IPS-18a (cell line): ENCODE measurements around the gene PRKAR1B.

ENCODE experiments used
- H3K27ac ChIP-seq: one replicate; pipeline ENCODE4 v1.5.1; 2013; ENCODE audit warnings: low read length
- H3K27me3 ChIP-seq: one replicate; pipeline ENCODE4 v1.6.1; 2013; ENCODE audit warnings: mild to moderate bottlenecking, low read length; ENCODE audit not compliant: control insufficient read depth, insufficient read depth
- H3K36me3 ChIP-seq: one replicate; pipeline ENCODE4 v1.6.1; 2013; ENCODE audit warnings: low read depth, low read length; ENCODE audit not compliant: control insufficient read depth
- H3K4me1 ChIP-seq: one replicate; pipeline ENCODE4 v1.6.1; 2013; ENCODE audit warnings: low read depth, low read length; ENCODE audit not compliant: control insufficient read depth
- H3K4me3 ChIP-seq: one replicate; pipeline ENCODE4 v1.5.1; 2013; ENCODE audit warnings: low read length
- H3K9ac ChIP-seq: one replicate; pipeline ENCODE4 v1.6.1; 2013; ENCODE audit warnings: mild to moderate bottlenecking, low read length, moderate library complexity
- H3K9me3 ChIP-seq: one replicate; pipeline ENCODE4 v1.6.1; 2013; ENCODE audit warnings: low read depth, low read length; ENCODE audit not compliant: control insufficient read depth

PRKAR1B gene

GRCh38 chr7:506921-507622, 220.0 kb downstream of the PRKAR1B start:
- Histone ChIP-seq H3K36me3 (peaks cover 17% of the 10 kb centered on the region), H3K9me3 (no peaks in the 10 kb centered on the region), H3K4me3 (no peak overlapping the region), H3K27ac (no peak overlapping the region), H3K27me3 (no peaks in the 10 kb centered on the region), H3K9ac (no peak overlapping the region), H3K4me1 (no peaks in the 10 kb centered on the region)

GRCh38 chr7:506391-506831, 220.7 kb downstream of the PRKAR1B start:
- H3K36me3 ChIP-seq = peaks cover 17% of the 10 kb centered on the region
- no peaks in the 10 kb centered on the region for H3K9me3 ChIP-seq
- no peak overlapping the region for H3K9ac ChIP-seq
- H3K27ac ChIP-seq = no peak overlapping the region
- no peak overlapping the region for H3K4me3 ChIP-seq
- no peaks in the 10 kb centered on the region for H3K27me3 ChIP-seq
- H3K4me1 ChIP-seq = no peaks in the 10 kb centered on the region

GRCh38 chr7:505171-505570, 221.9 kb downstream of the PRKAR1B start:
- no peak overlapping the region for H3K9ac ChIP-seq
- H3K4me1 ChIP-seq = no peaks in the 10 kb centered on the region
- H3K36me3 ChIP-seq = peaks cover 25% of the 10 kb centered on the region
- H3K4me3 ChIP-seq = no peak overlapping the region
- no peak overlapping the region for H3K27ac ChIP-seq
- H3K27me3 ChIP-seq = no peaks in the 10 kb centered on the region
- H3K9me3 ChIP-seq = no peaks in the 10 kb centered on the region

- Histone ChIP-seq H3K27ac (no peak overlapping the region), H3K27me3 (no peaks in the 10 kb centered on the region), H3K9me3 (no peaks in the 10 kb centered on the region), H3K36me3 (peaks cover 27% of the 10 kb centered on the region), H3K4me1 (no peaks in the 10 kb centered on the region), H3K9ac (no peak overlapping the region), H3K4me3 (no peak overlapping the region)
Observed at GRCh38 chr7:504221-505111, 222.6 kb downstream of the PRKAR1B start.

GRCh38 chr7:503575-504111, 223.4 kb downstream of the PRKAR1B start:
- Histone ChIP-seq H3K9me3 (no peaks in the 10 kb centered on the region), H3K27me3 (no peaks in the 10 kb centered on the region), H3K27ac (no peak overlapping the region), H3K9ac (no peak overlapping the region), H3K36me3 (peaks cover 24% of the 10 kb centered on the region), H3K4me3 (no peak overlapping the region), H3K4me1 (no peaks in the 10 kb centered on the region)

- Histone ChIP-seq H3K36me3 (peaks cover 25% of the 10 kb centered on the region), H3K9me3 (no peaks in the 10 kb centered on the region)
Observed at GRCh38 chr7:502296-502695, 224.8 kb downstream of the PRKAR1B start.

GRCh38 chr7:501526-501925, 225.6 kb downstream of the PRKAR1B start:
- Histone ChIP-seq H3K36me3 (peaks cover 23% of the 10 kb centered on the region), H3K4me1 (no peaks in the 10 kb centered on the region), H3K9ac (no peak overlapping the region), H3K4me3 (no peak overlapping the region), H3K27me3 (no peaks in the 10 kb centered on the region), H3K9me3 (no peaks in the 10 kb centered on the region), H3K27ac (no peak overlapping the region)

More at GRCh38 chr7:502296-502695, 224.8 kb downstream of the PRKAR1B start:
- H3K27ac ChIP-seq = no peak overlapping the region
- H3K9ac ChIP-seq = no peak overlapping the region
- H3K27me3 ChIP-seq = no peaks in the 10 kb centered on the region
- no peaks in the 10 kb centered on the region for H3K4me1 ChIP-seq
- H3K4me3 ChIP-seq = no peak overlapping the region

- Histone ChIP-seq H3K4me1 (no peaks in the 10 kb centered on the region), H3K9ac (no peak overlapping the region), H3K9me3 (no peaks in the 10 kb centered on the region), H3K36me3 (peaks cover 21% of the 10 kb centered on the region), H3K27ac (no peak overlapping the region), H3K4me3 (no peak overlapping the region), H3K27me3 (no peaks in the 10 kb centered on the region)
Observed at GRCh38 chr7:500521-501420, 226.3 kb downstream of the PRKAR1B start.

- no peaks in the 10 kb centered on the region for H3K4me1 ChIP-seq
- H3K4me3 ChIP-seq = no peak overlapping the region
- no peak overlapping the region for H3K9ac ChIP-seq
- H3K27me3 ChIP-seq = no peaks in the 10 kb centered on the region
- no peak overlapping the region for H3K27ac ChIP-seq
- peaks cover 21% of the 10 kb centered on the region for H3K36me3 ChIP-seq
- no peaks in the 10 kb centered on the region for H3K9me3 ChIP-seq
Observed at GRCh38 chr7:499853-500485, 227.1 kb downstream of the PRKAR1B start.
